GM10847 (cell line): ENCODE results near the gene ZNF688.

Experiments used
- POLR2A ChIP-seq: IDR thresholded peaks from 2 replicates; pipeline ENCODE4 v1.6.1; 2011; ENCODE audit not compliant: insufficient read length; ENCODE audit errors: extremely low read depth

Gene ZNF688

GRCh38 chr16:30600929-30601328, 29.4 kb upstream of the ZNF688 start:
- TF ChIP-seq POLR2A: no peak

DNA sequence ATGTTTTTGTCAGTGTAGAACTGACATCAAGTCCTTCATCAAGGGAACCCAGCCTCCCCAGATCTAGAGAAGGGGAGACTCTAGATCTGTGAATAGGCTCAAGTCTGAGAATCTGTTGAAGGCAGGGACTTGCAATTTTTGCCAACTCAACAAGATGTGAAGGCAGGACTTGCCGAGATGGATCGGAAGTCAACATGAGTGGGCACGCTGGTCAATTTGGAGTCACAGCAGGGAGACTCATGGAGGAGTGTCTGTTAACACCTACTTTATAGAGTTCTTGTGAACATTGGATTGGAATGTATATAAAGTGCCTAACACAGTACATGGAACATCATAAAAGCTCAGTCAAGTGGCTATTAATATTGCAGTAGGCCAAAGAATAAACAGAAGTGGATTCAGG, 28.7 kb upstream of the ZNF688 start:
- no peak for TF ChIP-seq POLR2A

DNA sequence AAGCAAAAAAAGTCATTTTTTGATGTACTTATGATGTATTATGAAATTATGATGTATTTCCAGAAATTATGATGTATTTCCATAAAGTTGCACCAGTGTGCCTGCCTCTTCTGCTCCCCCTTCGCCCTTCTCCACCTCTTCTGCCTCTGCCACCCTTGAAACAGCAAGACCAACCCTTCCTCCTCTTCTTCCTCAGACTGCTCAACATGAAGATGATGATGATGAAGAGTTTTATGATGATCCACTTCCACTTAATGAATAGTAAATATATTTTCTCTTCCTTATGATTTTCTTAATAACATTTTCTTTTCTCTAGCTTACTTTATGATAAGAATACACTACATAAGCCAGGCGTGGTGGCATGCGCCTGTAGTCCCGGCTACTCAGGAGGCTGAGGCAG, 21.4 kb upstream of the ZNF688 start:
- TF ChIP-seq POLR2A: no peak

DNA sequence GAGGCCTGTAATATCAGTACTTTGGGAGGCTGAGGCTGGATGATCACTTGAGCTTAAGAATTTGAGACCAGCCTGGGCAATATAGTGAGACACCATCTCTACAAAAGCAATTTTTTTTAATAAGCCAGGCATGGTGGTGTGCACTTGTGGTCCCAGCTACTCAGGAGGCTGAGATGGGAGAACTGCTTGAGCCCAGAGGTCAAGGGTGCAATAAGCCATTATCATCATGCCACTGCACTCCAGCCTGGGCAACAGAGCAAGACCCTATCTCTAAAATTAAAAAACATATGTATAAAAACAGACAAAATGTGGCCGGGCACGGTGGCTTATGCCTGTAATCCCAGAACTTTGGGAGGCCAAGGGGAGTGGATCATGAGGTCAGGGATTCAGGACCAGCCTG, 17.1 kb upstream of the ZNF688 start:
- no peak for TF ChIP-seq POLR2A

GRCh38 chr16:30585400-30586191, 14.1 kb upstream of the ZNF688 start, which contains the start of gene ZNF785:
TSS of gene ZNF785 (minus strand) at chr16:30585697. CDS start at chr16:30585611, 86 bp downstream.
- TF ChIP-seq POLR2A: peak; percentile 25

DNA sequence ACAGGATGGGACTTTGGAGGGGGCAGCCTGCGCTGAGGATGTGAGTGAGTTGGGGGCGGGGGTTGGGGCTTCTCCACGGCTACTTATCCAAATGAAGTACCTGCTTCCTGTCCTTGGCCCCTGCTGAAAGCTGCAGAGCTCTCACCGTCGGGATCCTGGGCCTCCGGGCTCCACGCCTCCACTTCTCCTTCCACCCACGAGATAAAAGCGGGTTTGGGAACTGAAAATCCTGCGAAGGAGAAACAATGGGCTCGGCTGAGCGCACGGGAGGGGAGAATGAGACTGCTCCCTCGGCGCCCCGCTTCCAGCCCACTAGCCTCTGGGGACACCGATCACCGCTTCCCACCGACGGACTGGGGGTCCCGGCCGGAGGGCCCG, 13.5 kb upstream of the ZNF688 start:
- TF ChIP-seq POLR2A: no peak

DNA sequence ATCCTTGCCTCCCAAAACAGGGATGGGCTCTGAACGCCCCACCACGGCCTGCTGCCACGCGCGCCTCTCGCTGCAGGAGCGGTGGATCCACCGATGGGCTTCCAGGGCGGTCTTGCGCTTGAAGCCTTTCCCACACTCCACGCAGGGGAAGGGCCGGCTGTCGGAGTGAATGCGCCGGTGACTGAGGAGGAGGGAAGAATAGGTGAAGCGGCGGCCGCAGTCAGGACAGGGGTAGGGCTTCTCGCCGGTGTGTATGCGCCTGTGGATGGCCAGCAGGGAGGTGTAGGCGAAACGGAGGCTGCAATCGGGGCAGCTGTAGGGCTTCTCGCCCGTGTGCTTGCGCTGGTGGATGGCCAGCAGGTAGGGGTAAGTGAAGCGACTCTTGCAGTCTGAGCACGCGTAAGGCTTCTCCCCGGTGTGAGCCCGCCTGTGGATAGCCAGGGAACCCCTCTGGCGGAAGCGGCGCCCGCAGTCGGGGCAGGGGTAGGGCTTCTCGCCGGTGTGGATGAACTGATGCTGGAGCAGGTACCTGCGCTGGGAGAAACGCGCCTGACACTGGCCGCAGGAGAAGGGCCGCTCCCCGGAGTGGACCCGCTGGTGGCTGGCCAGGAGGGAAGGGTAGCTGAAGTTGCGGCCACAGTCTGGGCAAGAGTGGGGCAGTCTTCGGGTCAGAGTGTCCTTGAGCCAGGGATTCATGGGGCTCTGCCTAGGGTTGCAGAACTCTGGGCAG, 11.3 kb upstream of the ZNF688 start:
- no peak for TF ChIP-seq POLR2A

DNA sequence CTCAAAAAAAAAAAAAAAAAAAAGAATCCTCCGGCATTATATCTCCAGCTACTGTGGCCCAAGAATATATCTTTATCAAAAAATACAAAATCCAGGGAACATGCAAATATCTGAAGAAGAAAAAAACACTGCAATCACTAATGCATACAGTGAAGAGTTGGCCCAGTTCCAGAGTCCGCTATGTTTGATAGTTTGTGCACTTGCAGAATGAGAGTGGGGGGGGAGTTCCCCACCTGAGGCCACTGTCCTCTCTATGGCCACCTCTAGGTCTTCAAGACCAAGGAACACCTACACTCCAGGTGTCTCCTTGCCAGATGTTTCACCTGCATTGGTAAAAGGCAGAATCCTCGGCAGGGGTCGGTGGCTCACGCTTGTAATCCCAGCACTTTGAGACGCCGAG, 9.9 kb upstream of the ZNF688 start:
- TF ChIP-seq POLR2A: no peak

DNA sequence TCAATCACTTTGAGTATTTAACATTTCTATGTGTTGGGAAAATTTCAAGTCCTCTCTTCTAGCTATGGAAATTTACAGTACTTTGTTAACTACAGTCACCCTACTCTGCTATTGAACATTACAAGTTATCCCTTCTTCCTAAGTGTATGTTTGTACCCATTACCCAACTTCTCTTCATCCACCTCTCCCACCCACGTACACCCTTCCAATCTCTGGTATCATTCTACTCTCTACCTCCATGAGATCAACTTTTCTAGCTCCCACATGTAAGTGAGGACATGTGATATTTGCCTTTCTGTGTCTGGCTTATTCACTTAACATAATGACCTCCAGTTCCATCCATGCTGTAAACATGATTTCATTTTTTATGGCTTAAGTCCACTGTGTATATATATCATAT, 3.2 kb upstream of the ZNF688 start:
- TF ChIP-seq POLR2A: no peak

DNA sequence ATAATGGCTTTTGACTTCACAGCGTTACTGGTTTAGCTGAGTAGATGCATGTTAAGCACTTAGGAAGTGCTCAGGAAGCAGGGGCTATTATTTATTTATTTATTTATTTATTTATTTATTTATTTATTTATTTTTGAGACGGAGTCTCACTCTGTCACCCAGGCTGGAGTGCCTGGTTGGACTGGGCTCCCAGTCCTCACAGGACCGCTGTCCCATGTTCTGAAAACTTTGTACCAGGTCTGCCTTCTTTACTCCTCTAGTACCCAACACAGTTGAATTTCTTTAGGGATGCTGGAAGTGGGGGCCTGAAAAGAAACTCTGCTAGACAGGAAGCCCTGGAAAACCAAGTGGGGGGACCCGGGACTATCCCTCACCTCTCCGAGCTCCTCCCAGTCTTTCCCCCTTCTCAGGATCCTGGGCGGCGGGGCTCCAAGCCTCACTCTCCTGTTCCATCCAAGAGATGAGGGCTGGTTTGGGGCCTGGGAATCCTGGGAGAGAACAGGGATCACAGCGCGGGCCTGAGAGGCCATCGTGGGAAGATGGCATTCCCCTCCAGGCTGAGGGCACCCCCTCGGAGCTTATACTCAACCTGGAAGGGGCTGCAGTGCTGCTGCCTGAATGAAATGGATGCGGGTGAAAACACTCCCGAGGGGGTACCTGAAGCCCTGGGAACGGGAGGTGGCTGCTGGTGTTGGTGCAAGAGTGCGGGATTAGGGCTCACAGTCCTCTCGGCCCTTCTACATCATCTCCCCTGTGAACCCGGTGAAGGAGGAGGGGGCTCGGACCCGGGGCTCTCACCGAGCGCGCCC, 674 bp downstream of the ZNF688 start:
- no peak for TF ChIP-seq POLR2A

GRCh38 chr16:30569746-30570635, 1.5 kb downstream of the ZNF688 start:
- no peak for TF ChIP-seq POLR2A

- TF ChIP-seq POLR2A: no peak
Observed at GRCh38 chr16:30569281-30569680, 2.2 kb downstream of the ZNF688 start.

DNA sequence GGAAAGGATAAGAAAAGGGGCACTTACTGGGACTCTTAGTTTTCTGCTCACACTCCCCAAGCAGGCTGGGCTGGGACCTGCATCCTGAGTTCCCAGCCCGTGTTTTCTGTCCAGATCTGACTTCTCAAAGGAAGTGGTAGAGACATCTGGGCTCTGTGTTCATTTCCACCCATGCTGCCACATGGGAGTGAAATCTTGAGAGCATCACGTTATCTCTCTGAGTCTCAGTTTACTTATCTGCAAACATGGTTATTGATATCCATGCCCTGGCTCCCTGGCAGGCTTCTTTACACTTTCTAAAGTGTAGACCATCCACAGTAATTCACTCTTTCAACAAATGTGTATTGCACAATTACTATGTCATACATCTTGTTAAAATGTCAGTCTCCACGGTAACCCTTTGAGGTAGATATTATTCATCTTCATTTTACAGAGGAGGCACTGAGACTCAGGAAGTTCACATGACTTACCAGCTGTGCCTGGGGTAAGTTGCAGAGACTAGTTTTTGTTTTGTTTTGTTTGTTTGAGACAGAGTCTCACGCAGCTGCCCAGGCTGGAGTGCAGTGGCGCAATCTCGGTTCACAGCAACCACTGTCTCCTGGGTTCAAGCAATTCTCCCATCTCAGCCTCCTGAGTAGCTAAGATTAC, 3.4 kb downstream of the ZNF688 start:
- no peak for TF ChIP-seq POLR2A
